Mesodermal cell (in vitro differentiated cells): ENCODE data around the gene JAKMIP1.

Experiments
- H3K27ac ChIP-seq: 2 replicates; pipeline ENCODE4 v1.7.0; 2013; ENCODE audit warnings: mild to moderate bottlenecking, low read depth, low read length, moderate library complexity; ENCODE audit not compliant: severe bottlenecking
- H3K36me3 ChIP-seq: 2 replicates; pipeline ENCODE4 v1.7.1; 2013; ENCODE audit warnings: mild to moderate bottlenecking, low read length, moderate library complexity; ENCODE audit not compliant: control insufficient read depth, insufficient read depth
- H3K4me1 ChIP-seq: one replicate; pipeline ENCODE4 v1.7.1; 2013; ENCODE audit warnings: mild to moderate bottlenecking, low read length; ENCODE audit not compliant: insufficient read depth, control insufficient read depth, poor library complexity, severe bottlenecking
- H3K4me3 ChIP-seq: 2 replicates; pipeline ENCODE4 v1.7.0; 2013; ENCODE audit warnings: low read length, control low read depth, mild to moderate bottlenecking; ENCODE audit not compliant: insufficient read depth, poor library complexity, severe bottlenecking; ENCODE audit errors: extremely low read depth
- H3K9me3 ChIP-seq: 2 replicates; pipeline ENCODE4 v1.7.1; 2013; ENCODE audit warnings: mild to moderate bottlenecking, low read length, moderate library complexity; ENCODE audit not compliant: control insufficient read depth
- WGBS, 2 experiments: methylation state at CpG; one replicate each; pipeline ENCODE4 v1.1.5; 2013; ENCODE audit warnings: missing lambda C conversion rate in 2 of 2; ENCODE audit not compliant: insufficient coverage in 2 of 2; 5-methylcytosine and 5-hydroxymethylcytosine counted together

JAKMIP1 gene

GRCh38 chr4:6192245-6192644, 8.1 kb downstream of the JAKMIP1 start:
- Histone ChIP-seq H3K36me3 (no peaks in the 10 kb centered on the region), H3K4me1 (no peaks in the 10 kb centered on the region), H3K9me3 (no peaks in the 10 kb centered on the region), H3K4me3 (no peak overlapping the region), H3K27ac (no peak overlapping the region)
- 89 to 93% methylated on average over 7 to 8 of the region's 9 CpGs for WGBS, 2 experiments

GRCh38 chr4:6191448-6192130, 8.8 kb downstream of the JAKMIP1 start:
- Histone ChIP-seq H3K27ac (no peak overlapping the region), H3K4me1 (no peaks in the 10 kb centered on the region), H3K4me3 (no peak overlapping the region), H3K9me3 (no peaks in the 10 kb centered on the region), H3K36me3 (no peaks in the 10 kb centered on the region)
- 97 to 98% methylated on average over 5 of the region's 11 CpGs for WGBS, 2 experiments

GRCh38 chr4:6190486-6190885, 9.9 kb downstream of the JAKMIP1 start:
- Histone ChIP-seq H3K4me1 (no peaks in the 10 kb centered on the region), H3K27ac (no peak overlapping the region), H3K9me3 (no peaks in the 10 kb centered on the region), H3K4me3 (no peak overlapping the region), H3K36me3 (no peaks in the 10 kb centered on the region)
- 96 to 98% methylated on average over 4 to 6 of the region's 8 CpGs for WGBS, 2 experiments

- Histone ChIP-seq H3K9me3 (no peaks in the 10 kb centered on the region), H3K27ac (no peak overlapping the region), H3K36me3 (no peaks in the 10 kb centered on the region), H3K4me3 (no peak overlapping the region), H3K4me1 (no peaks in the 10 kb centered on the region)
- 95 to 96% methylated on average over 4 to 5 of the region's 5 CpGs for WGBS, 2 experiments
Observed at GRCh38 chr4:6189511-6189910, 10.8 kb downstream of the JAKMIP1 start.

GRCh38 chr4:6188687-6189305, 11.6 kb downstream of the JAKMIP1 start:
- no peaks in the 10 kb centered on the region for H3K4me1 ChIP-seq
- whole genome bisulfite sequencing, 2 experiments, result 91 to 94% methylated on average over 8 of the region's 8 CpGs
- no peaks in the 10 kb centered on the region for H3K9me3 ChIP-seq
- no peak overlapping the region for H3K4me3 ChIP-seq
- no peaks in the 10 kb centered on the region for H3K36me3 ChIP-seq
- no peak overlapping the region for H3K27ac ChIP-seq

- Histone ChIP-seq H3K36me3 (no peaks in the 10 kb centered on the region), H3K4me1 (no peaks in the 10 kb centered on the region), H3K27ac (no peak overlapping the region), H3K9me3 (no peaks in the 10 kb centered on the region), H3K4me3 (no peak overlapping the region)
- 100% methylated on average over 1 of the region's 5 CpGs; no CpG with 5 or more reads in 1 of the 2 experiments for WGBS, 2 experiments
Observed at GRCh38 chr4:6184169-6184568, 16.2 kb downstream of the JAKMIP1 start.

GRCh38 chr4:6183740-6184139, 16.6 kb downstream of the JAKMIP1 start:
- Histone ChIP-seq H3K4me3 (no peak overlapping the region), H3K9me3 (no peaks in the 10 kb centered on the region), H3K4me1 (no peaks in the 10 kb centered on the region), H3K36me3 (no peaks in the 10 kb centered on the region), H3K27ac (no peak overlapping the region)
- 81 to 97% methylated on average over 3 of the region's 4 CpGs for WGBS, 2 experiments

- 79 to 88% methylated on average over 5 to 6 of the region's 12 CpGs for WGBS, 2 experiments
- Histone ChIP-seq H3K4me1 (no peaks in the 10 kb centered on the region), H3K36me3 (no peaks in the 10 kb centered on the region), H3K4me3 (no peak overlapping the region), H3K27ac (no peak overlapping the region), H3K9me3 (no peaks in the 10 kb centered on the region)
Observed at GRCh38 chr4:6182376-6183280, 17.7 kb downstream of the JAKMIP1 start.

- no peaks in the 10 kb centered on the region for H3K9me3 ChIP-seq
- WGBS, 2 experiments, result 76 to 78% methylated on average over 3 to 5 of the region's 7 CpGs
- no peak overlapping the region for H3K27ac ChIP-seq
- H3K36me3 ChIP-seq, result no peaks in the 10 kb centered on the region
- H3K4me1 ChIP-seq, result no peaks in the 10 kb centered on the region
- H3K4me3 ChIP-seq, result no peak overlapping the region
Observed at GRCh38 chr4:6180841-6181631, 19.3 kb downstream of the JAKMIP1 start.

GRCh38 chr4:6179362-6179761, 21.0 kb downstream of the JAKMIP1 start:
- H3K4me3 ChIP-seq, result no peak overlapping the region
- H3K27ac ChIP-seq, result no peak overlapping the region
- H3K4me1 ChIP-seq, result peaks cover 4% of the 10 kb centered on the region
- no peaks in the 10 kb centered on the region for H3K36me3 ChIP-seq
- H3K9me3 ChIP-seq, result no peaks in the 10 kb centered on the region
- no CpG with 5 or more reads among the region's 1 CpG for WGBS, 2 experiments
